IMR-90 (cell line): ENCODE data around the gene ZNF563. TPM values are rescaled to one million over a fixed set of nuclear protein-coding genes. Genes with fewer than 3 reads are reported as not detected.

Source experiments
- ATAC-seq: fragments of 200-7000 bp; cut with Tn5 transposase; 2 replicates; pipeline ENCODE4 v1.9.1; 2020; ENCODE audit warnings: low read depth, mild to moderate bottlenecking, moderate library complexity
- BruUV-seq: library from RNA; stranded (reverse); fragments of 400-500 nt; replicated peaks from 2 replicates; lab custom pipeline; 2021; lab: Mats Ljungman, UMichigan
- CTCF ChIA-PET: fragments of 300-600 bp; formaldehyde crosslinking; extraction: SDS; loops from one replicate; lab custom pipeline; 2021; ENCODE audit warnings: antibody characterized with exemption; lab: Yijun Ruan, JAX
- POLR2A ChIA-PET: fragments of 300-600 bp; sonication (Branson Sonifier 250); formaldehyde crosslinking; loops from one replicate; lab custom pipeline; 2022; ENCODE audit warnings: antibody characterized with exemption; ENCODE audit not compliant: unreplicated experiment; lab: Charles Lee
- DNase-seq: peaks from one replicate; pipeline ENCODE4 v3.0.0; 2013
- H2AFZ ChIP-seq: replicated peaks from 2 replicates; pipeline ENCODE3; 2013; ENCODE audit warnings: low read length, mild to moderate bottlenecking; ENCODE audit not compliant: poor library complexity
- H2AK5ac ChIP-seq: 2 replicates; pipeline ENCODE4 v1.6.1; 2013; ENCODE audit warnings: low read depth, low read length, inconsistent platforms
- H2AK9ac ChIP-seq: replicated peaks from 2 replicates; pipeline ENCODE3; 2013; ENCODE audit warnings: mild to moderate bottlenecking, low read depth, low read length, moderate library complexity; ENCODE audit not compliant: poor library complexity
- H2BK120ac ChIP-seq: 2 replicates; pipeline ENCODE4 v1.6.1; 2013; ENCODE audit warnings: low read depth, low read length, inconsistent platforms
- H2BK15ac ChIP-seq: 3 replicates; pipeline ENCODE4 v1.6.1; 2013; ENCODE audit warnings: low read depth, low read length, inconsistent platforms
- H2BK20ac ChIP-seq: 2 replicates; pipeline ENCODE4 v1.6.1; 2013; ENCODE audit warnings: low read depth, mild to moderate bottlenecking, inconsistent platforms, low read length, moderate library complexity
- H2BK5ac ChIP-seq: 2 replicates; pipeline ENCODE4 v1.6.1; 2013; ENCODE audit warnings: mild to moderate bottlenecking, low read depth, low read length, inconsistent platforms; ENCODE audit not compliant: poor library complexity, severe bottlenecking
- H3K14ac ChIP-seq: replicated peaks from 2 replicates; pipeline ENCODE4 v1.6.1; 2013; ENCODE audit warnings: low read depth, low read length, inconsistent platforms
- H3K18ac ChIP-seq: 2 replicates; pipeline ENCODE4 v1.6.1; 2013; ENCODE audit warnings: low read depth, low read length, control low read depth
- H3K23ac ChIP-seq: 2 replicates; pipeline ENCODE4 v1.6.1; 2013; ENCODE audit warnings: low read depth, low read length, inconsistent platforms
- H3K27ac ChIP-seq: 2 replicates; pipeline ENCODE4 v1.5.1; 2013; ENCODE audit warnings: mild to moderate bottlenecking, control low read depth, low read length; ENCODE audit not compliant: insufficient read depth
- H3K27me3 ChIP-seq: 2 replicates; pipeline ENCODE4 v1.6.1; 2013; ENCODE audit warnings: low read length; ENCODE audit not compliant: control insufficient read depth, insufficient read depth
- H3K36me3 ChIP-seq: 2 replicates; pipeline ENCODE4 v1.6.1; 2013; ENCODE audit warnings: low read length, mixed read lengths; ENCODE audit not compliant: control insufficient read depth, insufficient read depth
- H3K4ac ChIP-seq: 2 replicates; pipeline ENCODE4 v1.6.1; 2013; ENCODE audit warnings: low read depth, low read length, inconsistent platforms
- H3K4me1 ChIP-seq: 2 replicates; pipeline ENCODE4 v1.6.1; 2013; ENCODE audit warnings: low read length, mixed read lengths; ENCODE audit not compliant: control insufficient read depth, insufficient read depth
- H3K4me2 ChIP-seq: 2 replicates; pipeline ENCODE4 v1.6.1; 2013; ENCODE audit warnings: low read depth, mild to moderate bottlenecking, control low read depth, low read length, moderate library complexity
- H3K4me3 ChIP-seq: 2 replicates; pipeline ENCODE4 v1.5.1; 2013; ENCODE audit warnings: low read depth, mild to moderate bottlenecking, control low read depth, low read length, moderate library complexity; ENCODE audit not compliant: insufficient read depth
- H3K56ac ChIP-seq: 2 replicates; pipeline ENCODE4 v1.6.1; 2013; ENCODE audit warnings: low read length, inconsistent platforms; ENCODE audit not compliant: insufficient read depth; ENCODE audit errors: extremely low read depth
- H3K79me1 ChIP-seq, 2 experiments: 2 replicates each; pipeline ENCODE4 v1.6.1; 2013; ENCODE audit warnings: low read length in 2 of 2, inconsistent platforms in 1 of 2, low read depth in 1 of 2
- H3K9ac ChIP-seq: 2 replicates; pipeline ENCODE4 v1.6.1; 2013; ENCODE audit warnings: low read depth, low read length, control low read depth
- H3K9me1 ChIP-seq: 2 replicates; pipeline ENCODE4 v1.6.1; 2013; ENCODE audit warnings: low read length, inconsistent platforms; ENCODE audit not compliant: insufficient read depth
- H3K9me3 ChIP-seq: 2 replicates; pipeline ENCODE4 v1.6.1; 2013; ENCODE audit warnings: low read length; ENCODE audit not compliant: control insufficient read depth, insufficient read depth
- H4K20me1 ChIP-seq: 2 replicates; pipeline ENCODE4 v1.6.1; 2013; ENCODE audit warnings: low read length, inconsistent platforms; ENCODE audit not compliant: insufficient read depth
- H4K5ac ChIP-seq: 2 replicates; pipeline ENCODE4 v1.6.1; 2013; ENCODE audit warnings: mild to moderate bottlenecking, low read depth, low read length, control low read depth
- H4K8ac ChIP-seq, 2 experiments: 2 replicates each; pipeline ENCODE4 v1.6.1; 2013; ENCODE audit warnings: low read depth in 2 of 2, low read length in 2 of 2, control low read depth in 1 of 2, inconsistent platforms in 1 of 2
- H4K91ac ChIP-seq: 2 replicates; pipeline ENCODE4 v1.6.1; 2013; ENCODE audit warnings: low read depth, low read length, inconsistent platforms; ENCODE audit not compliant: insufficient read depth
- BHLHE40 ChIP-seq: fragments of 150-350 bp; IDR thresholded peaks from 2 replicates; pipeline ENCODE4 v1.6.1; 2016; ENCODE audit warnings: mild to moderate bottlenecking, low read depth, low read length
- CEBPB ChIP-seq: IDR thresholded peaks from 2 replicates; pipeline ENCODE4 v1.6.1; 2012; ENCODE audit warnings: low read depth, low read length, improper control_type of control experiment
- FOS ChIP-seq: fragments of 150-350 bp; IDR thresholded peaks from 2 replicates; pipeline ENCODE4 v1.6.1; 2016; ENCODE audit warnings: low read depth, low read length
- MAZ ChIP-seq: IDR thresholded peaks from 2 replicates; pipeline ENCODE4 v1.6.1; 2012; ENCODE audit warnings: low read depth, mild to moderate bottlenecking, low read length, improper control_type of control experiment, moderate library complexity, borderline replicate concordance
- MXI1 ChIP-seq: IDR thresholded peaks from 2 replicates; pipeline ENCODE4 v1.6.1; 2012; ENCODE audit warnings: low read depth, mild to moderate bottlenecking, low read length, moderate library complexity, borderline replicate concordance
- POLR2A ChIP-seq: IDR thresholded peaks from 2 replicates; pipeline ENCODE4 v1.6.1; 2012; ENCODE audit warnings: mild to moderate bottlenecking, low read depth, low read length
- RAD21 ChIP-seq: IDR thresholded peaks from 2 replicates; pipeline ENCODE4 v1.6.1; 2012; ENCODE audit warnings: low read length, improper control_type of control experiment
- RFX5 ChIP-seq: IDR thresholded peaks from 2 replicates; pipeline ENCODE4 v1.8.0; 2012; ENCODE audit warnings: low read depth, mild to moderate bottlenecking, low read length, moderate library complexity
- SMC3 ChIP-seq: fragments of 150-350 bp; IDR thresholded peaks from 2 replicates; pipeline ENCODE4 v1.6.1; 2016; ENCODE audit warnings: low read depth, mild to moderate bottlenecking, antibody characterized with exemption, low read length, moderate library complexity
- dilution Hi-C: fragments of 300-500 bp; cut with HindIII; formaldehyde crosslinking; loops from one replicate; pipeline ENCODE4 v1.14.3; 2018; ENCODE audit warnings: low sequenced_read_pairs; ENCODE audit not compliant: unreplicated experiment
- in situ Hi-C: fragments of 300-500 bp; cut with MboI; formaldehyde crosslinking; loops from 3 replicates; pipeline ENCODE4 v1.14.3; 2019; ENCODE audit warnings: low sequenced_read_pairs, inconsistent platforms, mixed read lengths
- intact Hi-C: fragments of 100-400 bp; cut with micrococcal nuclease; formaldehyde crosslinking; loops from 2 replicates; pipeline ENCODE4 v1.10.0; 2022
- polyA plus RNA-seq, 3 experiments: library from polyadenylated mRNA; depleted of rRNA; stranded (reverse); fragments of >200 nt; gene quantifications; 2 replicates each; pipeline ENCODE4 v1.2.3, GENCODE V29; 2012; ENCODE audit warnings: low replicate concordance in 1 of 3
- total RNA-seq: library from RNA; depleted of rRNA; stranded (reverse); fragments of >200 nt; gene quantifications from 2 replicates; pipeline ENCODE4 v1.2.3, GENCODE V29; 2012
- TF ChIP-seq, protein P1 (sequence below): fragments of 150-350 bp; IDR thresholded peaks from 2 replicates; pipeline ENCODE4 v1.6.1; 2017; ENCODE audit warnings: mild to moderate bottlenecking, antibody characterized with exemption, low read length, low read depth

Gene ZNF563
- total and polyA plus RNA-seq, 2 of the 4 experiments (the other 2 are of a cell fraction), result 1.3 to 2.0 TPM

DNA sequence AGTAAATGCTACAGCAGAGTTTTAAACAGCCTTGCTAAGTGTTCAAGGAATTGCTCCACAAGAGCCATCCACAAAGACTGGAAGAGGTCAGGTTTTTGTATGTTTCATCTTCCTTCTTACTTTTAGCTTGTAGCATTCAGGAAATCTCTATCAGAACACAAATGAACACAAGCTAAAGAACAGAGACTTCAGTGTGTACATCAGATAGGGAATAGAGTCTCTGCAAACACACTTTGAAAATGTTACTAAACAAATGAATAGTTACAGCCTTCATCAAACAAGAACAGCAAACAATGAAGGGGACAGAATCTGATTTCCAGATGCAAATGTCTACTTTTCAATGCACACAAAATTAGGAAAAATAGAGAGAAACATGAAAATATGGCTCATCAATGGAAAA is 7.7 kb downstream of the ZNF563 start:
- no peak for DNase-seq
- H3K4me3 ChIP-seq, result no peak overlapping the region
- H3K27ac ChIP-seq, result no peak overlapping the region
- dilution Hi-C loops (no loop called here), in situ Hi-C loops (no loop called here), intact Hi-C loops (no loop called here)
- no peak for ATAC-seq
- TF ChIP-seq FOS (no peak), MAZ (no peak), CEBPB (no peak), RAD21 (no peak), SMC3 (no peak), POLR2A (no peak), BHLHE40 (no peak), MXI1 (no peak), RFX5 (no peak)
- TF ChIP-seq, protein P1, sequence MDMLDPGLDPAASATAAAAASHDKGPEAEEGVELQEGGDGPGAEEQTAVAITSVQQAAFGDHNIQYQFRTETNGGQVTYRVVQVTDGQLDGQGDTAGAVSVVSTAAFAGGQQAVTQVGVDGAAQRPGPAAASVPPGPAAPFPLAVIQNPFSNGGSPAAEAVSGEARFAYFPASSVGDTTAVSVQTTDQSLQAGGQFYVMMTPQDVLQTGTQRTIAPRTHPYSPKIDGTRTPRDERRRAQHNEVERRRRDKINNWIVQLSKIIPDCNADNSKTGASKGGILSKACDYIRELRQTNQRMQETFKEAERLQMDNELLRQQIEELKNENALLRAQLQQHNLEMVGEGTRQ, result no peak
- no peak overlapping the region for H2AK5ac ChIP-seq
- no peak overlapping the region for H4K91ac ChIP-seq
- ChIA-PET POLR2A (no interaction called here), CTCF (no interaction called here)
- no peak overlapping the region for H3K18ac ChIP-seq
- no peak overlapping the region for H2BK120ac ChIP-seq
- no peaks in the 10 kb centered on the region for H3K9me1 ChIP-seq
- H3K4me1 ChIP-seq, result no peaks in the 10 kb centered on the region
- no peak overlapping the region for H2BK5ac ChIP-seq
- H3K27me3 ChIP-seq, result no peaks in the 10 kb centered on the region
- H2BK15ac ChIP-seq, result no peak overlapping the region
- no peak overlapping the region for H2AFZ ChIP-seq
- H2AK9ac ChIP-seq, result no peak overlapping the region
- H3K56ac ChIP-seq, result no peak overlapping the region
- H3K23ac ChIP-seq, result no peak overlapping the region
- H4K5ac ChIP-seq, result no peak overlapping the region
- no peak overlapping the region for H3K14ac ChIP-seq
- no peak overlapping the region for H4K8ac ChIP-seq
- H3K4me2 ChIP-seq, result no peak overlapping the region
- no peaks in the 10 kb centered on the region for H4K20me1 ChIP-seq
- peaks cover 0 to 5% of the 10 kb centered on the region in 2 experiments; a peak in 1 of 4 replicates for H3K79me1 ChIP-seq
- no TSS peak for BruUV-seq
- H3K36me3 ChIP-seq, result peaks cover 6% of the 10 kb centered on the region; the same call in 1 of the 2 replicates
- H3K9ac ChIP-seq, result no peak overlapping the region
- no peak overlapping the region for H3K4ac ChIP-seq
- peaks cover 23% of the 10 kb centered on the region for H3K9me3 ChIP-seq
- H2BK20ac ChIP-seq, result no peak overlapping the region
